H1 (cell line): ENCODE data around the gene AGER.
A peak's percentile ranks its signal among the peaks of the same experiment; 100 is the strongest.

Experiments used
- ATF2 ChIP-seq: IDR thresholded peaks from 2 replicates; pipeline ENCODE4 v1.6.1; 2012; ENCODE audit warnings: low read length, inconsistent platforms
- CEBPB ChIP-seq: IDR thresholded peaks from 2 replicates; pipeline ENCODE4 v1.6.1; 2012; ENCODE audit warnings: low read depth, low read length
- CTCF ChIP-seq, 3 experiments: IDR thresholded peaks; 1 replicate in 2 of 3; 2 replicates in 1 of 3; pipeline versions ENCODE4 v1.5.1 to v1.6.1; 2011; ENCODE audit warnings: low read length in 3 of 3, mild to moderate bottlenecking in 3 of 3, inconsistent platforms in 2 of 3, low read depth in 1 of 3, moderate library complexity in 1 of 3; ENCODE audit not compliant: insufficient read depth in 1 of 3; ENCODE audit errors: control extremely low read depth in 1 of 3
- EP300 ChIP-seq, 2 experiments: IDR thresholded peaks; 1 replicate in 1 of 2; 2 replicates in 1 of 2; pipeline ENCODE4 v1.6.1; 2011 to 2012; ENCODE audit warnings: low read depth in 2 of 2, low read length in 2 of 2, mild to moderate bottlenecking in 2 of 2, borderline replicate concordance in 1 of 2, inconsistent platforms in 1 of 2, moderate library complexity in 1 of 2
- EZH2 ChIP-seq: fragments of 200-600 bp; sonication (generic); IDR thresholded peaks from 2 replicates; pipeline ENCODE4 v1.7.1; 2012; ENCODE audit warnings: low read depth, mild to moderate bottlenecking, moderate library complexity, low read length, inconsistent platforms; ENCODE audit not compliant: severe bottlenecking
- MAX ChIP-seq: IDR thresholded peaks from 2 replicates; pipeline ENCODE4 v1.6.1; 2012; ENCODE audit warnings: inconsistent platforms
- NANOG ChIP-seq: IDR thresholded peaks from 2 replicates; pipeline ENCODE4 v1.6.1; 2011; ENCODE audit warnings: low read length, low read depth, mild to moderate bottlenecking, inconsistent platforms; ENCODE audit not compliant: insufficient read depth, poor library complexity, severe bottlenecking
- TAF1 ChIP-seq: IDR thresholded peaks from 2 replicates; pipeline ENCODE4 v1.6.1; 2011; ENCODE audit warnings: mild to moderate bottlenecking, low read depth, low read length
- YY1 ChIP-seq: IDR thresholded peaks from 2 replicates; pipeline ENCODE4 v1.6.1; 2011; ENCODE audit warnings: low read depth, mild to moderate bottlenecking, low read length

- TF ChIP-seq CEBPB, result no peak
- peak in 1 of 2 experiments; percentile 62; a peak in 1 of 3 replicates for TF ChIP-seq EP300 (IDR thresholded peaks at IDR 0.05; ENCODE audit: borderline replicate concordance in 1 of 2, low read depth in 2 of 2, low read length in 2 of 2)
- peak in 1 of 3 experiments; percentile 25; a peak in 1 of 4 replicates for TF ChIP-seq CTCF (IDR thresholded peaks at IDR 0.05; ENCODE audit: control extremely low read depth in 1 of 3, insufficient read depth in 1 of 3, low read depth in 1 of 3, low read length in 3 of 3)
- TF ChIP-seq TAF1, result no peak
- TF ChIP-seq NANOG, result no peak
- peak; percentile 76 for TF ChIP-seq MAX
- TF ChIP-seq YY1, result no peak
- TF ChIP-seq EZH2, result peak; percentile 33
- TF ChIP-seq ATF2, result no peak
Observed at GRCh38 chr6:32149932-32150870, 33.9 kb downstream of the AGER start.
